Measurements from ENCODE around the gene ST6GALNAC5. TPM values are rescaled to one million over a fixed set of nuclear protein-coding genes. Genes with fewer than 3 reads are reported as not detected.
A peak's percentile ranks its signal among the peaks of the same experiment; 100 is the strongest.
"Not testable (repeated sequence)": the region's sequence is repeated elsewhere in the genome, so short reads cannot be mapped to it uniquely, and the experiment has no call there.

ST6GALNAC5 gene
- 6.1 TPM for polyA plus RNA-seq
- long read RNA-seq, donor 1, partial matches to known transcripts = 0 of 3 reads
- long read RNA-seq, donor 1, other reads (novel, unspliced or antisense) = 0 of 3 reads
- long read RNA-seq, donor 2, partial matches to known transcripts = 0 of 4 reads
- long read RNA-seq, donor 2, other reads (novel, unspliced or antisense) = 0 of 4 reads
- long read RNA-seq, donor 3 = 0 reads
- long read RNA-seq, donor 4 = 0 reads
- long read RNA-seq, donor 5 = 0 reads
- long read RNA-seq, donor 6, partial matches to known transcripts = 0 of 4 reads
- long read RNA-seq, donor 6, other reads (novel, unspliced or antisense) = 0 of 4 reads
- long read RNA-seq, donor 7, partial matches to known transcripts = 0 of 1 reads
- long read RNA-seq, donor 7, other reads (novel, unspliced or antisense) = 0 of 1 reads
- long read RNA-seq, donor 8, partial matches to known transcripts = 0 of 3 reads
- long read RNA-seq, donor 8, other reads (novel, unspliced or antisense) = 0 of 3 reads
- long read RNA-seq, donor 9 = 0 reads
- long read RNA-seq, donor 10, partial matches to known transcripts = 0 of 3 reads
- long read RNA-seq, donor 10, other reads (novel, unspliced or antisense) = 0 of 3 reads
- long read RNA-seq, donor 11, partial matches to known transcripts = 0 of 2 reads
- long read RNA-seq, donor 11, other reads (novel, unspliced or antisense) = 0 of 2 reads

GRCh38 chr1:76867342-76868130 lies at the start of gene ST6GALNAC5:
ST6GALNAC5 (plus strand) TSS chr1:76867480.
- no peaks in the 10 kb centered on the region for H3K36me3 ChIP-seq (ENCODE audit: control insufficient read depth, insufficient read depth, low read length)
- peaks cover 38% of the 10 kb centered on the region for H3K27me3 ChIP-seq (ENCODE audit: control insufficient read depth, insufficient read depth, low read length)
- peak within 1 kb of the TSS; percentile 54 for H3K4me3 ChIP-seq (ENCODE audit: low read length)
- no peak within 1 kb of the TSS for H3K27ac ChIP-seq (ENCODE audit: low read length)
- no peaks in the 10 kb centered on the region for H3K9me3 ChIP-seq (ENCODE audit: control insufficient read depth, low read depth, low read length)
- H3K4me1 ChIP-seq (ENCODE audit: control insufficient read depth, insufficient read depth, low read length) = no peaks in the 10 kb centered on the region
- WGBS (ENCODE audit: insufficient coverage, low lambda C conversion rate) = no CpG with 5 or more reads among the region's 50 CpGs
- DNase-seq = peak in 1 of 2 donors; percentile 37

DNA sequence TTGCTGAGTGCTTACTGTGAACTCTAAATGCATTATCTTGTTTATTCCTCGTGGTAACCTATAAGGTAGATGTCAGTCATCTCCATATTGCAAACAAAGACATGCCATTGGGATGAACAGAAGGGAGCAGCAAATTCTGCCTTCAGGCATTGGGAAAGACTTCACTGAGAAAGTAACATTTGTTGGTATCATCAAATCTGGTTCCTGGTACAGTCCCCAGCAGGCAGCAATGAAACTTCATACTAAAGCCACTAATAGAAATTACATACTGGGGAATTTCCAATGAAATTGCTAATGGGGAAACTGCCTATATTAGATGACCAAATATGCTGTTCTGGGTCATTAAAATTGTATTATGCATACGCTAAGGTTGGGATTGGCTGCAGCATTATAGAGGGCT lies 47.3 kb upstream of the ST6GALNAC5 start:
- H3K4me3 ChIP-seq (ENCODE audit: low read length) = no peak overlapping the region
- H3K27ac ChIP-seq (ENCODE audit: low read length) = no peak overlapping the region
- no peaks in the 10 kb centered on the region for H3K27me3 ChIP-seq (ENCODE audit: control insufficient read depth, insufficient read depth, low read length)
- no peak for DNase-seq
- no peaks in the 10 kb centered on the region for H3K36me3 ChIP-seq (ENCODE audit: control insufficient read depth, insufficient read depth, low read length)
- H3K9me3 ChIP-seq (ENCODE audit: control insufficient read depth, low read depth, low read length) = no peaks in the 10 kb centered on the region
- no peaks in the 10 kb centered on the region for H3K4me1 ChIP-seq (ENCODE audit: control insufficient read depth, insufficient read depth, low read length)
- WGBS (ENCODE audit: insufficient coverage, low lambda C conversion rate) = no CpG with 5 or more reads among the region's 2 CpGs

GRCh38 chr1:76822961-76823360 lies 44.3 kb upstream of the ST6GALNAC5 start:
- not testable (repeated sequence) for H3K27ac ChIP-seq (ENCODE audit: low read length); H3K4me1 ChIP-seq (ENCODE audit: control insufficient read depth, insufficient read depth, low read length); H3K36me3 ChIP-seq (ENCODE audit: control insufficient read depth, insufficient read depth, low read length); DNase-seq; H3K9me3 ChIP-seq (ENCODE audit: control insufficient read depth, low read depth, low read length); H3K27me3 ChIP-seq (ENCODE audit: control insufficient read depth, insufficient read depth, low read length); H3K4me3 ChIP-seq (ENCODE audit: low read length)

- Histone ChIP-seq H3K9me3 (ENCODE audit: control insufficient read depth, low read depth, low read length) (no peaks in the 10 kb centered on the region), H3K36me3 (ENCODE audit: control insufficient read depth, insufficient read depth, low read length) (no peaks in the 10 kb centered on the region), H3K4me3 (ENCODE audit: low read length) (no peak overlapping the region), H3K4me1 (ENCODE audit: control insufficient read depth, insufficient read depth, low read length) (no peaks in the 10 kb centered on the region), H3K27me3 (ENCODE audit: control insufficient read depth, insufficient read depth, low read length) (no peaks in the 10 kb centered on the region), H3K27ac (ENCODE audit: low read length) (no peak overlapping the region)
- DNase-seq = no peak
Observed at GRCh38 chr1:76824106-76824505, 43.2 kb upstream of the ST6GALNAC5 start.

DNA sequence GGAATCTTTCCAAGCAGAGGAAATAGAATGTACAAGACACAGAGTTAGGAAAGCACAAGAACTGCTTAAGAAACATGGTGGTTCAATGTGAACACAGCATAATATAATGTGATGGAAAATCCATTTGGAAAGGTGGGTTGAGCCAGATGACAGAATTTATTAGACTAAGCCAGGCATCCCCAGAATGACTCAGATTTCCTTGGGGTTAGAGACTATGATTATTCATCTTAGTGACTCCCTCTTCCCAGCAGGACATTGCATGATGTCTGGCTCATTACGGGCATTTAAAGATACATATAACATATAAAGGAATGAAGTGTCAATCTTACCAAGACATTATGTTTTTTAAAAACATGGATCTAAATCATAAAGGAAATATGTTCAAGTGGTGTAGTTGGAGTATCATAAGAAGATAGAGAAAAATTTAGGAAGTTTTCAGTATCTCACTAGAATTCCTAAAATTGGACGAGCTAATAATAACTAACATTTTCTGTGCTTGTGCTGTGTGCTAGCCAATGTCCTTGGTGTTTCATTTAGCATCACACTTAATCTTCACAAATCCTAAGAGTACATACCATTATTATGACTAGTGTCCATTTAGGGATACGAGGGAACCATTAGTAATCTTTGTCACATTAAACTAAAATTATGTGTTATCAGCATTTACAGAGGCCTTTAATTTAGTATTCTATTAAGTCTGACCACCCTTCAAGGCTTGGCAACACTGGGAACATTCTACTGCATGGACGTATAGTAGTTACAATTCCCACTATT lies 41.0 kb upstream of the ST6GALNAC5 start:
- H3K36me3 ChIP-seq (ENCODE audit: control insufficient read depth, insufficient read depth, low read length) = no peaks in the 10 kb centered on the region
- no peak for DNase-seq
- no peak overlapping the region for H3K27ac ChIP-seq (ENCODE audit: low read length)
- no peak overlapping the region for H3K4me3 ChIP-seq (ENCODE audit: low read length)
- WGBS (ENCODE audit: insufficient coverage, low lambda C conversion rate) = 100% methylated on average over 2 of the region's 4 CpGs
- H3K4me1 ChIP-seq (ENCODE audit: control insufficient read depth, insufficient read depth, low read length) = no peaks in the 10 kb centered on the region
- H3K9me3 ChIP-seq (ENCODE audit: control insufficient read depth, low read depth, low read length) = no peaks in the 10 kb centered on the region
- H3K27me3 ChIP-seq (ENCODE audit: control insufficient read depth, insufficient read depth, low read length) = no peaks in the 10 kb centered on the region

GRCh38 chr1:76827066-76827465 lies 40.2 kb upstream of the ST6GALNAC5 start:
- H3K4me3 ChIP-seq (ENCODE audit: low read length) = no peak overlapping the region
- H3K4me1 ChIP-seq (ENCODE audit: control insufficient read depth, insufficient read depth, low read length) = no peaks in the 10 kb centered on the region
- WGBS (ENCODE audit: insufficient coverage, low lambda C conversion rate) = 100% methylated on average over 1 of the region's 2 CpGs
- DNase-seq = no peak
- no peaks in the 10 kb centered on the region for H3K36me3 ChIP-seq (ENCODE audit: control insufficient read depth, insufficient read depth, low read length)
- H3K27ac ChIP-seq (ENCODE audit: low read length) = no peak overlapping the region
- H3K27me3 ChIP-seq (ENCODE audit: control insufficient read depth, insufficient read depth, low read length) = no peaks in the 10 kb centered on the region
- no peaks in the 10 kb centered on the region for H3K9me3 ChIP-seq (ENCODE audit: control insufficient read depth, low read depth, low read length)

DNA sequence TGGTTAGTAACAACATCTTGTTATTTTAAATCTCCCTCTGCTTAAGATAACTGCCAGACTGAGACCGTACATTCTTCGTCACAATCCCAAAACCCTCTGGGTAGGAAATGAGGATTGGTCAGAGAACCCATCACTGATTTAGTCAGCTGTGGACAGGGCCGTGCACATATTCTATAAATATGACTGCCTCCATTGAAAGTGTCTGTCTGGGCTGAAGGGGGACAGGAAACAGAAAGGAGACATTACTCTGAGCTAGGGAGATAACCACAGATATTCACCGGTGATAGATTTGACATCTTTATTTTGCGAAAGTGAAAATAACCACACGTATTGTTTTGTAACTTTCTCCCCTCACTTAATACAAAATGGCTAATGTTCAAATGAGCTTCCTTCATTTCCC lies 36.9 kb upstream of the ST6GALNAC5 start:
- no peaks in the 10 kb centered on the region for H3K4me1 ChIP-seq (ENCODE audit: control insufficient read depth, insufficient read depth, low read length)
- no peak overlapping the region for H3K27ac ChIP-seq (ENCODE audit: low read length)
- H3K4me3 ChIP-seq (ENCODE audit: low read length) = no peak overlapping the region
- no peaks in the 10 kb centered on the region for H3K9me3 ChIP-seq (ENCODE audit: control insufficient read depth, low read depth, low read length)
- H3K27me3 ChIP-seq (ENCODE audit: control insufficient read depth, insufficient read depth, low read length) = no peaks in the 10 kb centered on the region
- no peaks in the 10 kb centered on the region for H3K36me3 ChIP-seq (ENCODE audit: control insufficient read depth, insufficient read depth, low read length)
- no peak for DNase-seq
- 76% methylated on average over 3 of the region's 6 CpGs for WGBS (ENCODE audit: insufficient coverage, low lambda C conversion rate)

DNA sequence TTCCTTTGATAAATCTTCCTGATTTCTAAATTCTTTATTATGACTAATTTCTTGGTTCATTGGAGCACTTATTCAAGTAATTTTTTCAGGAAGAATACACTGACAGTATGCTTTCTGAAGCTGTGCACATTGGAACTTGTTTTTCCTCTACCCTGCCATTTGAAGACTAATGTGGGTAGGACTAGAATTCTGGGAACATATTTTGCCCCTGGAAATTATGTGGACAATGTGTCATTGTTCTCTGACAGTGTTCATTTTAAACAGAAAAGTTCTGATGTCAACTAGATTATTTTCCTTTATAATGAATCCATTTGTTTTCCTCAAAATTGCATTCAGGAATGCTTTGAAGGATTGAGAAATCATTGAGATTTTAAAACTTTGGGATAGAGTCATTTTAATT lies 34.8 kb upstream of the ST6GALNAC5 start:
- Histone ChIP-seq H3K36me3 (ENCODE audit: control insufficient read depth, insufficient read depth, low read length) (no peaks in the 10 kb centered on the region), H3K4me3 (ENCODE audit: low read length) (no peak overlapping the region), H3K9me3 (ENCODE audit: control insufficient read depth, low read depth, low read length) (no peaks in the 10 kb centered on the region), H3K27ac (ENCODE audit: low read length) (no peak overlapping the region), H3K27me3 (ENCODE audit: control insufficient read depth, insufficient read depth, low read length) (no peaks in the 10 kb centered on the region), H3K4me1 (ENCODE audit: control insufficient read depth, insufficient read depth, low read length) (no peaks in the 10 kb centered on the region)
- DNase-seq = no peak

GRCh38 chr1:76833151-76833550 lies 34.1 kb upstream of the ST6GALNAC5 start:
- no peak overlapping the region for H3K4me3 ChIP-seq (ENCODE audit: low read length)
- no peaks in the 10 kb centered on the region for H3K9me3 ChIP-seq (ENCODE audit: control insufficient read depth, low read depth, low read length)
- H3K36me3 ChIP-seq (ENCODE audit: control insufficient read depth, insufficient read depth, low read length) = no peaks in the 10 kb centered on the region
- WGBS (ENCODE audit: insufficient coverage, low lambda C conversion rate) = no CpG with 5 or more reads among the region's 1 CpG
- no peaks in the 10 kb centered on the region for H3K27me3 ChIP-seq (ENCODE audit: control insufficient read depth, insufficient read depth, low read length)
- no peak for DNase-seq
- H3K27ac ChIP-seq (ENCODE audit: low read length) = no peak overlapping the region
- H3K4me1 ChIP-seq (ENCODE audit: control insufficient read depth, insufficient read depth, low read length) = no peaks in the 10 kb centered on the region

DNA sequence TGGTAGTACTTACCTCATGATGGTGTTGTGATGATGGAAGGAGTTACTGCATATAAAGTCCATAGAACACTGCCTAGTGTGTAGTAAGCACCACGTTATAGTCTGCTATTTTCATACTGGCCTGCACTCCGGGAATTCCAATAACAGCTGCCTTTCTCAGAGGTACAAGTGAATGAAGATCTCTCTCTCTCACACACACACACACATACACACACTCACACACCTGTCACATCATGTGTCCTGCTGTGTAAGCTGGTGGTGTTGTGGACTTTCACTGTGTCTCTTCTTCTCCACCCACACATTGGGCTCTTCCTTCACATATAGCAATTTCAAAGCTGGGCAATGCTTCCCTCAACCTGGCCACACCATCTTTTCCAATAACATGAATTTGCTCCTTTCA lies 33.4 kb upstream of the ST6GALNAC5 start:
- no CpG with 5 or more reads among the region's 2 CpGs for WGBS (ENCODE audit: insufficient coverage, low lambda C conversion rate)

More for the DNA sequence above, 33.4 kb upstream of the ST6GALNAC5 start:
- no peaks in the 10 kb centered on the region for H3K4me1 ChIP-seq (ENCODE audit: control insufficient read depth, insufficient read depth, low read length)
- no peak overlapping the region for H3K4me3 ChIP-seq (ENCODE audit: low read length)
- no peaks in the 10 kb centered on the region for H3K27me3 ChIP-seq (ENCODE audit: control insufficient read depth, insufficient read depth, low read length)
- no peaks in the 10 kb centered on the region for H3K9me3 ChIP-seq (ENCODE audit: control insufficient read depth, low read depth, low read length)
- DNase-seq = no peak
- H3K36me3 ChIP-seq (ENCODE audit: control insufficient read depth, insufficient read depth, low read length) = no peaks in the 10 kb centered on the region
- no peak overlapping the region for H3K27ac ChIP-seq (ENCODE audit: low read length)

Measured in large intestine (tissue), 12 donors.